CD4-positive, alpha-beta T cell treated with Interleukin-15 for 4 hours (primary cell): ENCODE measurements around the gene SRSF4.
"Not testable (repeated sequence)": the region's sequence is repeated elsewhere in the genome, so short reads cannot be mapped to it uniquely, and the experiment has no call there.

Experiments
- DNase-seq: peaks from one replicate; pipeline ENCODE4 v3.0.0-alpha.2; 2020; ENCODE audit warnings: low spot score

The SRSF4 gene

DNA sequence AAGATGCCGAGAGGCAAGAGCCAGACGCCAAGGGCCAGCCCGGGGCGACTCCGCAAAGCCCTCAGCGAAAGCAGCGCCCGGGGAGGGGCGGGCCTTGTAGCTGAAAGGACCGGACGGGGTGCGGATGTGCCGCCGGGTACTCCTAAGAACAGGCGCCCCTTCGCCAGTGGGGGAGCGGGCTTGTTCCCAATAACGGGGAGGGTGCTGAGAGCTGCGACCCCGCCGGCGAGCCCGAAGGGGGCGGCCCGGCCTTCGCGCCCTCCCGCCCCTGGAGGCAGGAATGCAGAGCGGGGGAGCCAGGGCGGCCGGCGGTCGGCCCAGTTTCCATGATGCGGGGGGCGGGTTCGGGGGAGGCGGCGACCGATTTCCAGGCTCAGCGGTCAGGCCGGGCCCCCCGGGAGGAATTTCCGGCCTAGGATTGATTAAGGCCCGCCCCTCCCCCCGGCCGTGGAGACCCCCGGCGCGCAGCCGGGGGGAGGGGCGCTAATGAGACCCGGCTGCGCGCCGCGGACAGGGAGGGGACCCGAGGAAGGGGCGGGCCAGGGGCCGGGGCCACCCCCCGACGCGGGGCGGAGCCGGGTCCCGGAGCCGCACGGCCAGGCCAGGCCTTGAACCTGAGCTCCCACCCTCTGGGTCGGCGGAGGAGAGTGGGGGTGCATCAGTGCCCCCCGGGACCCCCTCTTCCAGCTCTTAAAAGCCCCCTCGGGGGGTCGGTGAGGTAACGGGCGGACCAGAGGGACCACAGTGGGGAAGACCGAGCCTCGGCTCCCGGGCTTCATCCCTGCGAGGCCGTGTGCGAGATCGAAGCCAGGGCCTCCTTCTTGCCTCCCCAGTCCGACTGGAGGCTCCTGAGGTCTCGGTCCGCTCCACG is 57.1 kb downstream of the SRSF4 start:
- peak; percentile 22 for DNase-seq

GRCh38 chr1:29123887-29124365 is 57.8 kb downstream of the SRSF4 start, which contains the start of gene TMEM200B:
Gene TMEM200B (minus strand): TSS chr1:29123903. CDS start chr1:29121828, 2,075 bp downstream.
- DNase-seq: no peak

- DNase-seq: no peak
Observed at GRCh38 chr1:29123053-29123886, 58.4 kb downstream of the SRSF4 start.

DNA sequence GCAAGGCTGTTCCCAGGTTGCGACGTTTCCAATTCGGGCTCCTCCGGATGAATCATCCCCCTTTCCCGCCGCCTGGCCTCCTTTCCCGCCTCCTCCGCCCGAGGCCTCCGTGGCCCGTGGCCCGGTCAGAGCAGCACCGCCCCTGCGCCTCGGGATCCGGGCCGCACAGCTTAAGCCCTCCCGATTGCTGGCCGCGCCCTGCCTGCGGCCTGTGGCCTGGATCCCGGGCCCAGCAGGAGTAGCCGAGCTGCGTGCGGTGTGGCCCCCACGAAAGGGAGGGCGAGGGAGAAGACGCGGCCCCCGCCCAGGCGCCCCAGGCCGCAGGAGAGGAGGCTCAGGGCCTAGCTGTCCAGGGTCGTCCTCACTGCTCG is 59.0 kb downstream of the SRSF4 start:
- no peak for DNase-seq

GRCh38 chr1:29121936-29122681 is 59.6 kb downstream of the SRSF4 start:
- DNase-seq: no peak

GRCh38 chr1:29121516-29121935 is 60.2 kb downstream of the SRSF4 start:
- DNase-seq: no peak

- peak; percentile 51 for DNase-seq
Observed at GRCh38 chr1:29120947-29121485, 60.7 kb downstream of the SRSF4 start.

GRCh38 chr1:29120367-29120766 is 61.3 kb downstream of the SRSF4 start:
- DNase-seq: no peak

DNA sequence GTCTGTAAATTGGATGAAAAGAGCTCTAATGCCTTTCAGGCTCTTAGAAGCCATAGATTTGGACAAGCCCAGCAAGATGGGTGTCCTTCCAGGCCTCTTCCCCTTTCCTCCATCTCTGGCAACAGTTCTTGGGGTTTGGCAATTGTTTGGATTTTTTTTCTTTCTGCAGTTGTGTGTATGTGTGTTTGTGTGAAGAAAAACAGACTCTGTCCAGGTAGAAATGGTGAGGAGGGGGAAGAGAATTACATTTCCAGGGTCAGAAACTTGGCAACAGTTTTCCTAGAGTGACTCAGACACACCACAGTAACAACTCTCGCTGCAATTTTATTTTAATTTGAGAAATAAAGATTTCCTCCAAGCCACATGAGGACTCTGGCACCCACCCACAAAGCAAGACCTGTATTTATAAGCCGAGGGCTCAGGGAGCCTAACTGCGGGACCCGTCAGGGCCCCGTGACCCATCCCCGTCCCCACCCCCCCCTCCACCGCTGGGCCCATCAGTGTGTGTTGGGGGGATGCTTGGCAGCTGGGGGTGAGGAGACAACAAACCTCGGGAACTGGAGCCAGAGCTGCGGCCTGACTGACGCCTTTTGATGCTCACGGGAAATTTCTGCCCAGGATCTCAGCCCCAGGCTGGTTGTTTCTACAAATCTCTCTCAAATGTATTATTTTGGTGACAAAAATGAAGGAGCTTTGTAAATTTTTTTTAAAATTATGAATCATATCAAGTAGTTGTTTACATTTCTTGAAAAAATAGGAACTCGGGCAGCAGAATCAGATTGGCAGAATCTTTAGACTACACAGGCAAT is 62.4 kb downstream of the SRSF4 start:
- DNase-seq: no peak

DNA sequence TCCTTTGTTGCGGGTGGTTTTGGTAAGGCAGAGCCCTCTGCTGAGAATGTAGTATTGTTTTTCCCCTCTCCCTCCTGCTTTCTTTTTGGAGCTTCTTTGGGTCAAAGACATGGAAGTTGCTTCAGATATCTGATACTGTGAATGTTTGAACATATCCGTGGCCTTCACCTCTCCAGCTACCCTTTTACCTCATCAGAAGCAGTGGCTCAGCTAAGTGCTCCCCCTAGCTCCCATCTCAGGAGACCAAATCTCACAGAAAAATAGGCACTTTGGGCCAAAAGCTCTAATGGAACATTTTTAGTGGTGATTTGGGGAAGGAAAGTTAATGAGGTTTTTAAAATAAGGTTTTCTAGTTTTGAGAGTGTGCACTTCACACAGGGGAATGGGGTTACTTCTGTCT is 64.3 kb downstream of the SRSF4 start:
- no peak for DNase-seq

- DNase-seq: no peak
Observed at GRCh38 chr1:29114654-29115053, 67.0 kb downstream of the SRSF4 start.

DNA sequence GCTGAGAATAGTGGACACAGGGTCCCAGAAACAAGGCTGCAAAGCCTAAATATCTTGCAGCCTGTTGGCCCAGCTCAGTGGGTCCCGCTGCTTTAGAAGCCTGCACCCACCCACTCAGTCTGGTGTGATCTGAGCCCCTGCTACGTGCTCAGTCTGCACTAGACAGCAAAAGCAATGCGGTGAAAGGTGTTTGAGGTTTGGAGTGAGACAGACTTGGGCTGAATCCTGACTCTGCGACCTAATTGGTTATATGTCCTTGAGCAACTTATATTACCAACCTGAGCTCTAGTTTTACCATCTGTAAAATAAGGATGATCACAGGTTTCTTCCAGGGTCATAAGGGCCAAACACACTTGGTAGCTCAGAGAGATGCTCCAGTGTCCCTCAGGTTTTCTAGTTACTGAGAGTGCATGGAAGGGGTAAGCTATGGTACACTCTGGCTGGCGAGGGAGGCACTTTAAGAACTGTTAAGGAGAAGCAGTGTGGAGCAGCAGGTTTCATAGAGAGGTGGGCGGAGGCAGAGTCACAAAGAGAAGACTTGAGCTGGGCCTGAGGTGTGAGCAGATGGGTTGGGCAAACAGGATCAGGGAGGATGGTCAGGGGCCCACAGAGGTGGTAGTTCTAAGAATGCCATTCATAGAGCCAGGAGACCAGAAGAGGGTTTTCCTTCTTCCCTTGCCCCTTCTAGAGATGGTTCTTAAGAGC is 68.1 kb downstream of the SRSF4 start:
- no peak for DNase-seq

DNA sequence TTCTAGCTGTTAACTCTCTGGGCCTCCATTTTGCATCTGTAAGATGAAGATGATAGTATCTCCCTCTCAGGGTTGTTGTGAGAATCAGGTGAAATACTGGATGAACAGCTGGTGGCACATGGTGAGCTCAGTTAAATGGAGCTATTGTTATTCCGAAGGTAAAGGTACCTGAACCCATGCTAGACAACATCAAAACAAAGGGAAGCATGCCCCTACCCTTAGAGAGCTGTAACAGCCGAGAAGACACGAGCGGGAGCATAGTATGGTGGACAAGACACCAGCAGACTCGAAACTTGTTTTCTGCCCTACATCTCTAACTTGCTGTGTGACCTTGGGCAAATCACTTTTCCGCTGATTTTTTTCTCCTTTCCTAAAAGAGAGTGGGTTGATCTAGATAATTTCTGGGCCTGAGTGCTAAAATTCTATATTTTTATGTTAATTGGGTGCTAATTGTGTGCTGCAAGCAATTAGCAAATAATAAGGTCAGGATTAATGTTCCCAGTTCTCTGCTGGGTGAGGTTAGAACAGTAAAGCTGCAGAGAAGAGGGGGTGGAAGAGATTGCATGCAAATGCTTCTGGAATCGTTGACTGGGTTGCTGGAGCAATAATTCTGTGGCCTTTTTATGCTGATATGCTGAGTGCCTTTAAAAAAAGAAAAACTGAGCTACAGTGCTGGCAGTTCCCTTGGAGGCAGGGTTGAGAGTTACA is 68.8 kb downstream of the SRSF4 start:
- no peak for DNase-seq

GRCh38 chr1:29108041-29108440 is 73.7 kb downstream of the SRSF4 start:
- not testable (repeated sequence) for DNase-seq

DNA sequence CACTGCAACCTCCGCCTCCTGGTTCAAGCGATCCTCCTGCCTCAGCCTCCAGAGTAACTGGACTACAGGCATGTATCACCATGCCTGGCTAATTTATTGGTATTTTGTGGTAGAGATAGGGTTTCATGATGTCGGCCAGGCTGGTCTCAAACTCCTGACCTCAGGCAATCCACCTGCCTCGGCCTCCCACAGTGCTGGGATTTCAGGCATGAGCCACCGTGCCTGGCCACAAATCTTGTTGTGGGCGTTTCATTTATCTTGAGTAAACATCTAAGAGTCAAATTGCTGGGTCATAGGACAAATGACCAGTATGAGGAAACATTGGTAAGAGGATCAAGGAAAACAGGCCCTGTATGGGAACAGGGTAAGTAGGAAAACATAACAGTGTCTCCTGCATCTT is 75.9 kb downstream of the SRSF4 start:
- no peak for DNase-seq

- DNase-seq: no peak
Observed at GRCh38 chr1:29100487-29100886, 81.2 kb downstream of the SRSF4 start.

DNA sequence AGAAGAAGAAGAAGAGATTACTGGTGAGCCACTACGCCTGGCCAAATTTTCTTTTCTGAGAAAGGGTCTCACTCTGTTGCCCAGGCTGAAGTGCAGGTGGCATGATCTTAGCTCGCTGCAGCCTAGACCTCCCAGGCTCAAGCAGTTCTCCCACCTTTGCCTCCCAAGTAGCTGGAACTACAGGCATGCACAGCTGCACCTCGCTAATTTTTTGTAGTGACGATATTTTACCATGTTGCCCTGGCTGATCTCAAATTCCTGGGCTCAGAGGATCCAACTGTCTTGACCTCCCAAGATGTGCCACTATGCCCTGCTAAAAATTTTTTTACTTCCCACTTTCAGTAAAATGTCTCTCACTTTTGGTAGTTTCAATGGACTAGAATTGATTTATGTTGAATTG is 82.4 kb downstream of the SRSF4 start:
- DNase-seq: no peak
